H54 (cell line): ENCODE results near the gene GLB1L3.
A peak's percentile ranks its signal among the peaks of the same experiment; 100 is the strongest.
"Not testable (repeated sequence)": the region's sequence is repeated elsewhere in the genome, so short reads cannot be mapped to it uniquely, and the experiment has no call there.

Source experiments
- DNase-seq: peaks from one replicate; pipeline ENCODE4 v3.0.0; 2011; ENCODE audit warnings: low spot score, mixed read lengths; ENCODE audit not compliant: insufficient read length
- FAIRE-seq: peaks from 3 replicates; lab custom pipeline; 2011; peaks lifted over from hg19 to GRCh38; lab: Jason Lieb, UNC
- POLR2A ChIP-seq: IDR thresholded peaks from 2 replicates; pipeline ENCODE4 v1.6.1; 2011; ENCODE audit warnings: low read depth, mild to moderate bottlenecking, low read length

The GLB1L3 gene

GRCh38 chr11:134243913-134244312, 32.3 kb upstream of the GLB1L3 start:
- no peak for DNase-seq
- FAIRE-seq, result no peak
- TF ChIP-seq POLR2A, result no peak

- DNase-seq, result no peak
- TF ChIP-seq POLR2A, result no peak
- FAIRE-seq, result no peak
These were observed 31.6 kb upstream of the GLB1L3 start for GRCh38 chr11:134244593-134244992.

- no peak for TF ChIP-seq POLR2A
- DNase-seq, result no peak
- FAIRE-seq, result no peak
These were observed 30.7 kb upstream of the GLB1L3 start for GRCh38 chr11:134245434-134245833.

GRCh38 chr11:134246100-134246499, 30.1 kb upstream of the GLB1L3 start:
- DNase-seq, result no peak
- FAIRE-seq, result no peak
- TF ChIP-seq POLR2A, result no peak

GRCh38 chr11:134246678-134247077, 29.5 kb upstream of the GLB1L3 start:
- FAIRE-seq (no peak), DNase-seq (no peak)
- no peak for TF ChIP-seq POLR2A

GRCh38 chr11:134248910-134249480, 27.2 kb upstream of the GLB1L3 start:
- DNase-seq (no peak), FAIRE-seq (no peak)
- TF ChIP-seq POLR2A, result no peak

- FAIRE-seq, result no peak
- no peak for DNase-seq
- no peak for TF ChIP-seq POLR2A
These were observed 25.9 kb upstream of the GLB1L3 start for GRCh38 chr11:134250246-134250645.

GRCh38 chr11:134250675-134251074, 25.5 kb upstream of the GLB1L3 start:
- DNase-seq, result no peak
- TF ChIP-seq POLR2A, result no peak
- no peak for FAIRE-seq

- peak; percentile 23 for FAIRE-seq
- TF ChIP-seq POLR2A, result no peak
- DNase-seq, result no peak
These were observed 23.6 kb upstream of the GLB1L3 start for GRCh38 chr11:134252346-134253187.

- DNase-seq (peak; percentile 84), FAIRE-seq (peak; percentile 90)
- TF ChIP-seq POLR2A, result peak; percentile 79
These were observed 22.8 kb upstream of the GLB1L3 start, which contains the start of the genes ACAD8 and THYN1 for GRCh38 chr11:134253188-134253993. ACAD8 (plus strand) TSS chr11:134253568; CDS start chr11:134253601, 33 bp downstream. THYN1 (minus strand) TSS chr11:134253352; CDS start chr11:134252882, 470 bp downstream.

GRCh38 chr11:134254433-134255183, 21.6 kb upstream of the GLB1L3 start:
- no peak for FAIRE-seq
- no peak for TF ChIP-seq POLR2A
- no peak for DNase-seq

GRCh38 chr11:134255184-134255561, 21.0 kb upstream of the GLB1L3 start:
- FAIRE-seq, DNase-seq: not testable (repeated sequence)

GRCh38 chr11:134257101-134257500, 19.1 kb upstream of the GLB1L3 start:
- no peak for TF ChIP-seq POLR2A
- no peak for FAIRE-seq
- no peak for DNase-seq
